H4 (cell line): ENCODE results near the gene DNER. TPM values are rescaled to one million over a fixed set of nuclear protein-coding genes. Genes with fewer than 3 reads are reported as not detected.
"Not testable (repeated sequence)": the region's sequence is repeated elsewhere in the genome, so short reads cannot be mapped to it uniquely, and the experiment has no call there.

Experiments used
- DNase-seq: peaks from one replicate; pipeline ENCODE4 v3.0.0-alpha.2; 2015; ENCODE audit warnings: low spot score
- total RNA-seq: library from RNA; depleted of rRNA; stranded (reverse); fragments of >200 nt; shearing (Covaris generic); gene quantifications from 2 replicates; pipeline ENCODE4 v1.2.3, GENCODE V29; 2014

DNER gene
- total RNA-seq, 1 experiment from 2014 or later: 8.7 TPM

- DNase-seq: peak; percentile 83
Measured at GRCh38 chr2:229407170-229407569, 307.2 kb downstream of the DNER start.

GRCh38 chr2:229405796-229406195, 308.6 kb downstream of the DNER start:
- DNase-seq: no peak

GRCh38 chr2:229403296-229403695, 311.1 kb downstream of the DNER start:
- DNase-seq: no peak

DNA sequence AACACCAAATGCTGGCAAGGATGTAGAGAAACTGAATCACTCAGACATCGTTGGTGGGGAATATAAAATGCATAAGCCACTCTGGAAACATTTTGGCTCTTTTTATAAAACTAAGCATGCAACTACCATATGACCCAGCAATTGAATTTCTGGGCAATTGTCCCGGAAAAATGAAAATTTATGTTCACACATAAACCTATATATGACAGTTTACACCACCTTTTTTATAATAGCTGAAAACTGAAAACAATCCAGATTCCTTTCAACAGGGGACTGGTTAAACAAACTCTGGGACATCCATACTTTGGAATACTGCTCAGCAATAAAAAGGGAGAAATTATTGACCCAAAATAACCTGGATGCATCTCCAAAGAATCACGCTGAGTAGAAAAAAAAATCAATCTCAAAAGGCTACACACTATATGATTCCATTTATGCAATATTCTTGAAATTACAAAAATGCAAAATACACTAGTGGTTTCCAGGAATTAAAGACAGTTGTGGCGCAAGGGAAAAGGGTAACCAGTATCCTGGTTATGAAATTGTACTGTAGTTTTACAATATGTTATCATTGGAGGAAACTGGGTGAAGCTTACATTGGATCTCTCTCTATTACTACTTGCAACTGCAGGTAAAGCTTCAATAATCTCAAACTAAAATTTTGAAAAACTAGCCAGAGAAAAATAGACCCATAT, 313.0 kb downstream of the DNER start:
- DNase-seq: no peak

DNA sequence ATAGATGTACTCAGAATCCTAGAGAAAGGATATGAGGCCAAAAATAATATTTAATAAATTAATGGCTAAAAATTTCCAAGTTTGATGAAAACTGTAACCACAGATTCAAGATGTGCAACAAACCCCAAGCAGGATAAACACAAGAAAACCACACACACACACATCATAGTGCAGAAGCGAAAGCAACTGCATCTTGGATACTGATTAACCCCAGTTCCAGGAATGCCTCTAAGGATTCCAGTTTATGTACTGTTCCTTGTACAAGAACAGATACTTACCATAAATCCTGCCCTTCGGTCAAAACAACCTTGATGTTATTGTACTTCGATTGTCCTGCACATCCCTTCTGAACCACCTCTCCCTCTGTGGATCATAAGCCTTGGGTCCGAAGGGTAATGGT, 320.4 kb downstream of the DNER start:
- no peak for DNase-seq

DNA sequence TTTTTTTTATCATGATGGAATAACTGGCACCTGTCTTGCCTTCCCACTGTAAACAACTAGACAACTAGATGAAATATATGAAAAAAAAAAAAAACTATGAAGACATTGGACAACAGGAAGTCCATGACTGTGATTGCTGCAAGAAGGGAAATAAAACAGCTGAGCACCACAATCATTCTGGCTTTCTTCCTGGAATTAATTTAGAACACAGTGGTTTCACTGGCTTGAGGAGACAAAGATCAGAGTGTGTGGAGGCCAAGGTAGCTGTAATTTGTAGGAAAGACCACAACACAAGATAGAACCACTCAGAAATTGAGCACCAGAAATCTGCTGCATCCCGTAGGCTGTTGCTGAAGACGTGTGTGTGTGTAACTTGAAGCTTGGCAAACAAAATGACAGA, 322.2 kb downstream of the DNER start:
- no peak for DNase-seq

GRCh38 chr2:229388731-229389130, 325.6 kb downstream of the DNER start:
- DNase-seq: no peak

GRCh38 chr2:229387866-229388265, 326.5 kb downstream of the DNER start:
- DNase-seq: no peak

- no peak for DNase-seq
Measured at GRCh38 chr2:229380101-229380625, 334.2 kb downstream of the DNER start.

GRCh38 chr2:229378386-229378785, 336.0 kb downstream of the DNER start:
- no peak for DNase-seq

- no peak for DNase-seq
Measured at GRCh38 chr2:229376866-229377265, 337.5 kb downstream of the DNER start.

DNA sequence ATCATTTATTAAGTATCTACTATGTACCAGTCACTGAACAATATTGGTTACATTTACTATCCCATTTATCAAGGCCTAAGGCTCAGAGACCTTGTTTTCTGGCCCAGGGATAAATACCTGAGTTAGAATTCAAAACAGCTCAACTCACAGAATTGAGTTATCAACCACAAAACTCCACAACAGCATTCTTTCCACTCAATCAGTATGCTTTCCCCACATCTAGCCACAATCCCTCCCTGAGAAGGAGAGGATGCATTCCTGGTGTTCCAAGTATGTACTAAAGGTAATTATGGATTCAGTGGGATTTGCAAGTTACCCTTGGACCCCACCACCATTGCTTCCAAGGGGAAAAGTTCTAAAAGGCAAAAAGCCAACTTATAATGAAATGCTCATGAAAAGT, 339.1 kb downstream of the DNER start:
- no peak for DNase-seq

- DNase-seq: not testable (repeated sequence)
Measured at GRCh38 chr2:229373311-229373710, 341.0 kb downstream of the DNER start.

GRCh38 chr2:229372207-229372606, 342.1 kb downstream of the DNER start:
- DNase-seq: no peak

DNA sequence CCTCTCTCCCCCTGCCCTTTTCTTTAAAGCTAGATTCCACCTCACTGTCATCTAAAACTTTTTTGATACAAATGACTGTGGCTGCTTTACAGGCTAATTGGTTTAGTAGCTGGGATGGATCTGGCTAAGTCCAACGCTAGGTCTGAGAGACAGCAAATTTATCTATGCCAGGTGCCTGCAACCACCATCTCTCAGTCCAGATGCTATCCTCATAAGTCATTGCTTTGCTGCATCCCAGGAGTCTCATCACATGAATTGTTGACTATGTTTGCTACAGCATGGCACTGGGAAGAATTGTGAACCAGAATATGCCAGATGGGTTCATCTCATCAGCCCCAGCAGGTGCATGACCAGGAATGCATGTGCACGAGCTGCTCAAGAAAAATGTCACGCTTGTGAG, 343.3 kb downstream of the DNER start:
- no peak for DNase-seq

DNA sequence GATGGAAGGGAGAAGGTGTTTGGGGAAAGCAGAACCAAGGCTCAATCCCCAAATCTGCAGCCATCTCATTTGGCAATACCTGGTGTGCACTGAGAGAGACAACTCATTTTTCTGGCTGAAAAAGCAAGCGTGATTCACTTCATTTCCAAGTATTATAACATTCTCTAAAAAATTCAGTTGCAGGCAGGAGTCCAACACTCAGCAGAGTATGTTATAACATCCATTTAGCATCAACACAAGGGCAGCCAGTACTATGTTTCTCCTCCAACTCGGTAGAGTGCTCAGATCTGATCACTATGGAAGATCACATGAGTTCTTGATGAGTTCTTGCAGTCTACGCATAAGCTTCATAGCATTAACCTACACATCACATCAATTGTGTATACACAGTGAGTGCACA, 343.8 kb downstream of the DNER start:
- no peak for DNase-seq

DNA sequence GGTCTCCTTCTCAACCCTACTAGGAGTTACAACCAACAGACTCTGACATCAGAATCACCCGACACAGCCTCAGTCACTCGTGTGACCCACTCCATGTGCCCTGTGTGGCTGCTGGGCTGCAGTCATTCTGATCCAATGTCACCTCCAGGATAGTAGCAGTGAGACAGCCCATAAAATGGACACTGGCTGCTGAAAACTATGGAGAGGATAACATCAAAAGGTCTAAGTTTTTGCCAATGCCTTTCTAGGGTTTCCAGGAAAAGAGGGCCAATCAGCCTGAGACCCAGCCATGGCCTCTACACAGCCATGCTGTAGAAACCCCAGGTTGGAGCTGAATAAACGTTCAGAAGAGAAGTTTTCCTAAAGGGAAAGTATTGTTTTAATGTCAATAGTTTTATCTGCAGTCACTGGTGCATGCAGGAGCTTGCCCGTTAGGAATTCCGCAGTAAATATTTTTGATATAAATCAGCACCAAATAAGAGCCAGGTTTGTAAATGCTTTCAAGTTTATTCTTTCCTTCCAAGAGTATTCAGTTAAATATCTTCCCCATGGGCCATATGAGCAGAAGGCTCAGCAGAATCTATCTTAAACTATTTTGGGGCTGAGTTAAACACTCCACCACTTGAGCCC, 351.1 kb downstream of the DNER start:
- no peak for DNase-seq

- DNase-seq: no peak
Measured at GRCh38 chr2:229350883-229351282, 363.5 kb downstream of the DNER start.

GRCh38 chr2:229350117-229350805, 364.1 kb downstream of the DNER start:
- DNase-seq: no peak

DNA sequence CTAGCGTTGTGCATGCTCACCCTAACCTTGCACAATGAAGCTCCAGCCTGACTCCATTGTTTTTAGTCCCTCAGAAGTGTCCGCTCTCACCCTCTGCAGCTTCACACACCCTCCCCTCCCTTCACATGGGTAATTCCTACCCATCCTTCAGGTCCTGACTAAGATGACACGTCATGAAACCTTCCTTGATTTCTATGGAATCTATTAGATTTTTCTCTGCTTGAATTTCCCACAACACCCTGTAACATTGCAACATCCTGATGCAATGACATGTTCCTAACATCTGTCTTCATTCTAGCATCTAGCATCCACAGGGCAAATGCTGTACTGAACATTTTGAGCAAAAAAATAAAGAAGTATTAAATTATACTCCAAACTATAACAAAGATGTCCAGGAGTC, 366.2 kb downstream of the DNER start:
- DNase-seq: no peak

DNA sequence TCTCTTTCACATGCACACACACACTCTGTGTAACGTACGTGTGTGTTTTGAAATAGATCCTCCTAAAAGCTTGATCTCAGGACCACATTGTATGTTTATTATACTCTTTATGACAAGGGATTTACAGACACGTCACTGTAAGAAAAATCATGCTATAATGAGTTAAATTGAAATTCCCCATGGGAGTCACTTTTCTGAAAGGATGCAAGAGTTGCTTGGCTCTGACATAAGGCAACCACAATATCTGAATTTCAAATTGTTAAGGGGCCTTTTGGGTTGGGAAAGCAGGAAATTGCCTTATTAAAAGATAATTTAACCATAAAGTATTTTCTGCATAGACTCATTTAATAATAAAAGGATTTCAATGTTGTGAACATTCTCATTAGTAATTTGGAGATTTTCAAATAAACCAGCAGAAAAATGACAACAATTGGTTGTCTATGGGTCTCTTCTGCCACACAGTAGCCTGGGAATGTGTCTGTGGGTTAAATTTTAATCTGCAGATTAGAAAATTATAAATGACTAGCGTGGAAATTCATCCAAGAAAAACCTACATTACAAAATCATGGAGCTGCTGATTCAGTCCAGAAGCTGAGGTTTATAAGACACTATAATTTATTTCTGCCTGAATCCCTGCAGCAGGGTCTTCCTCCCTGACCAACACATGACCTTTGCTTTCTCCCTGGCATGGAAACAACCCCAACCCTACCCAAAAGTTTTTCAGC, 367.4 kb downstream of the DNER start:
- no peak for DNase-seq

- no peak for DNase-seq
Measured at GRCh38 chr2:229344955-229345354, 369.4 kb downstream of the DNER start.
